Measurements from ENCODE around the gene RAB11FIP4. TPM values are rescaled to one million over a fixed set of nuclear protein-coding genes. Genes with fewer than 3 reads are reported as not detected.

Gene RAB11FIP4
- total and polyA plus RNA-seq, 2 of the 13 experiments (the other 11 are each of a cell fraction or from before 2014, with no cell fraction given) = 28.0 to 89.3 TPM

- POLR2A ChIA-PET = no interaction called here
- Histone ChIP-seq H3K4me2 (ENCODE audit: low read depth, low read length) (no peak overlapping the region), H3K27ac (ENCODE audit: extremely low read length, insufficient read depth, low read length) (no peak overlapping the region), H3K27me3 (ENCODE audit: control insufficient read depth in 1 of 2, insufficient read depth in 2 of 2, low read length in 2 of 2) (no peaks in the 10 kb centered on the region), H3K9me3 (ENCODE audit: low read length) (no peaks in the 10 kb centered on the region), H3K4me1 (ENCODE audit: insufficient read depth, low read length) (no peaks in the 10 kb centered on the region), H2AFZ (ENCODE audit: low read length) (no peak overlapping the region), H3K4me3 (replicated peaks in 1 of 3; ENCODE audit: insufficient read depth in 1 of 3, low read depth in 2 of 3, low read length in 3 of 3) (no peak overlapping the region), H3K9ac (ENCODE audit: insufficient read depth, low read depth, low read length) (no peak overlapping the region), H3K79me2 (ENCODE audit: insufficient read depth, low read length) (no peaks in the 10 kb centered on the region), H4K20me1 (ENCODE audit: insufficient read depth, low read length) (no peaks in the 10 kb centered on the region), H3K36me3 (replicated peaks in 1 of 2; ENCODE audit: control insufficient read depth in 1 of 2, insufficient read depth in 2 of 2, low read length in 2 of 2) (peaks cover 2 to 41% of the 10 kb centered on the region in 2 experiments)
- no peak for TF ChIP-seq ZNF18 (CRISPR knock-in tag; IDR thresholded peaks at IDR 0.05; ENCODE audit: insufficient replicate concordance)
- no peak for TF ChIP-seq ZNF619 (CRISPR knock-in tag; IDR thresholded peaks at IDR 0.05)
- TF ChIP-seq NFYB (CRISPR knock-in tag; IDR thresholded peaks at IDR 0.05) = no peak
- no peak for TF ChIP-seq ELF1 (CRISPR knock-in tag; IDR thresholded peaks at IDR 0.05)
- no peak for TF ChIP-seq FOXC1 (CRISPR knock-in tag; IDR thresholded peaks at IDR 0.05; ENCODE audit: borderline replicate concordance)
- no peak for TF ChIP-seq GMEB2 (CRISPR knock-in tag; IDR thresholded peaks at IDR 0.05; ENCODE audit: low read depth)
- TF ChIP-seq ZNF280B (CRISPR knock-in tag; IDR thresholded peaks at IDR 0.05; ENCODE audit: borderline replicate concordance) = no peak
- no peak for TF ChIP-seq CENPX (CRISPR knock-in tag; IDR thresholded peaks at IDR 0.05)
- TF ChIP-seq NFKBIZ (CRISPR knock-in tag; IDR thresholded peaks at IDR 0.05) = no peak
- TF ChIP-seq MTA3 (CRISPR knock-in tag; IDR thresholded peaks at IDR 0.05) = no peak
- no peak for TF ChIP-seq MYNN (CRISPR knock-in tag; IDR thresholded peaks at IDR 0.05; ENCODE audit: low read depth)
- TF ChIP-seq TCF7 (IDR thresholded peaks at IDR 0.05; ENCODE audit: low read depth) = no peak
- no peak for DNase-seq (ENCODE audit: low spot score)
- no TSS peak for BruUV-seq (replicated peaks)
- CTCF ChIA-PET (ENCODE audit: low intra/inter-chr PET ratio, low total read pairs) = no interaction called here
- FAIRE-seq = no peak
- no peak for ATAC-seq
- in situ Hi-C loops (cut with HindIII; ENCODE audit: extremely low pct_ligation_motif_present, low pct_unique_long_range_greater_than_20kb) = no loop called here
- intact Hi-C loops (cut with micrococcal nuclease; ENCODE audit: unreplicated experiment) = no loop called here
Observed at GRCh38 chr17:31349454-31349853, 42.0 kb upstream of the RAB11FIP4 start.

Measured in HepG2 (cell line).